Gastroesophageal sphincter (tissue), 4 donors: ENCODE results near the gene GLB1L3. TPM values are rescaled to one million over a fixed set of nuclear protein-coding genes. Genes with fewer than 3 reads are reported as not detected.

ENCODE experiments used
- ATAC-seq: fragments of 150-250 bp; one replicate; pipeline ENCODE4 v1.9.1; 2016; ENCODE audit warnings: mild to moderate bottlenecking, moderate library complexity
- H3K27ac ChIP-seq, 4 donors: fragments of 200-600 bp; sonication (generic) in 3 of 4; 1 replicate in 3 of 4; 2 replicates in 1 of 4; pipeline ENCODE4 v1.5.1; 2016 to 2019
- H3K27me3 ChIP-seq: fragments of 200-600 bp; sonication (generic); one replicate; pipeline ENCODE4 v1.5.1; 2019
- H3K36me3 ChIP-seq, 2 donors: fragments of 200-600 bp; sonication (generic); one replicate each; pipeline ENCODE4 v1.5.1; 2019; ENCODE audit warnings: control low read depth in 1 of 2
- H3K4me1 ChIP-seq, 3 donors: fragments of 200-600 bp; sonication (generic); 1 replicate in 2 of 3; 2 replicates in 1 of 3; pipeline ENCODE4 v1.5.1; 2016 to 2019; ENCODE audit warnings: control low read depth in 2 of 3
- H3K4me3 ChIP-seq, 2 donors: fragments of 200-600 bp; sonication (generic); one replicate each; pipeline ENCODE4 v1.5.1; 2019; ENCODE audit warnings: mild to moderate bottlenecking in 1 of 2, moderate library complexity in 1 of 2
- H3K9me3 ChIP-seq, 3 donors: fragments of 200-600 bp; sonication (generic); one replicate each; pipeline ENCODE4 v1.5.1; 2017 to 2019; ENCODE audit warnings: control low read depth in 2 of 3
- CTCF ChIP-seq, 4 experiments: fragments of 200-600 bp in 2 of 4; fragments of 450-650 bp in 2 of 4; sonication (generic) in 1 of 4; IDR thresholded peaks; one replicate each; pipeline ENCODE4 v1.5.1; 2017 to 2019; ENCODE audit warnings: antibody characterized with exemption in 4 of 4, mild to moderate bottlenecking in 2 of 4, moderate library complexity in 2 of 4
- EP300 ChIP-seq: sonication (generic); formaldehyde crosslinking; IDR thresholded peaks from one replicate; pipeline ENCODE4 v1.6.1; 2017; ENCODE audit warnings: antibody characterized with exemption, mild to moderate bottlenecking
- POLR2A ChIP-seq, 2 donors: fragments of 450-650 bp; IDR thresholded peaks; one replicate each; pipeline ENCODE4 v1.6.1; 2017; ENCODE audit warnings: antibody characterized with exemption in 2 of 2, mild to moderate bottlenecking in 2 of 2, moderate library complexity in 1 of 2
- POLR2AphosphoS5 ChIP-seq: sonication (generic); formaldehyde crosslinking; IDR thresholded peaks from one replicate; pipeline ENCODE4 v1.6.1; 2017; ENCODE audit warnings: antibody characterized with exemption
- WGBS, 2 donors: methylation state at CpG; one replicate each; pipeline ENCODE4 v1.1.5; 2018; ENCODE audit warnings: low coverage in 1 of 2; 5-methylcytosine and 5-hydroxymethylcytosine counted together
- total RNA-seq, 4 donors: library from RNA; depleted of rRNA; stranded (reverse); fragments of >200 nt; gene quantifications; one replicate each; pipeline ENCODE4 v1.1.0, GENCODE V29; 2016

GLB1L3 gene
- total RNA-seq, 4 donors from 2014 or later: 0.42 TPM; not detected in 3

- no peak for ATAC-seq
- TF ChIP-seq EP300 (no peak), CTCF (IDR thresholded peaks at IDR 0.05) (no peak), POLR2AphosphoS5 (no peak), POLR2A (IDR thresholded peaks at IDR 0.05) (no peak)
Measured at GRCh38 chr11:134230339-134230738, 45.8 kb upstream of the GLB1L3 start.

GRCh38 chr11:134231958-134232659 is 44.1 kb upstream of the GLB1L3 start:
- Histone ChIP-seq H3K9me3 (no peaks in the 10 kb centered on the region), H3K4me3 (no peak overlapping the region), H3K36me3 (peaks cover 0 to 37% of the 10 kb centered on the region in 2 donors), H3K4me1 (peaks cover 0 to 30% (median under 1%) of the 10 kb centered on the region in 3 donors), H3K27ac (no peak overlapping the region), H3K27me3 (no peaks in the 10 kb centered on the region)
- WGBS, 2 donors: 58 to 69% methylated on average over 5 to 9 of the region's 10 CpGs
- TF ChIP-seq POLR2A (IDR thresholded peaks at IDR 0.05) (no peak), EP300 (no peak), CTCF (IDR thresholded peaks at IDR 0.05) (no peak), POLR2AphosphoS5 (no peak)
- ATAC-seq: no peak

More at GRCh38 chr11:134230339-134230738, 45.8 kb upstream of the GLB1L3 start:
- Histone ChIP-seq H3K9me3 (no peaks in the 10 kb centered on the region), H3K27me3 (no peaks in the 10 kb centered on the region), H3K4me1 (peaks cover 0 to 47% (median 15%) of the 10 kb centered on the region in 3 donors), H3K36me3 (peaks cover 0 to 21% of the 10 kb centered on the region in 2 donors), H3K27ac (no peak overlapping the region), H3K4me3 (no peak overlapping the region)
- 59 to 86% methylated on average over 2 to 4 of the region's 4 CpGs for WGBS, 2 donors

GRCh38 chr11:134233729-134234179 is 42.4 kb upstream of the GLB1L3 start:
- TF ChIP-seq POLR2AphosphoS5: no peak
- TF ChIP-seq CTCF (IDR thresholded peaks at IDR 0.05): no peak
- TF ChIP-seq EP300: no peak
- TF ChIP-seq POLR2A (IDR thresholded peaks at IDR 0.05): no peak
- WGBS, 2 donors: 92 to 93% methylated on average over 4 of the region's 4 CpGs
- no peak overlapping the region for H3K4me3 ChIP-seq
- H3K27me3 ChIP-seq: no peaks in the 10 kb centered on the region
- H3K36me3 ChIP-seq: peaks cover 0 to 49% of the 10 kb centered on the region in 2 donors
- H3K9me3 ChIP-seq: no peaks in the 10 kb centered on the region
- ATAC-seq: no peak
- no peak overlapping the region for H3K27ac ChIP-seq
- H3K4me1 ChIP-seq: peaks cover 0 to 18% (median 0%) of the 10 kb centered on the region in 3 donors

- WGBS, 2 donors: 79 to 93% methylated on average over 3 of the region's 3 CpGs
- Histone ChIP-seq H3K4me3 (no peak overlapping the region), H3K4me1 (peaks cover 0 to 11% (median 0%) of the 10 kb centered on the region in 3 donors), H3K27me3 (no peaks in the 10 kb centered on the region), H3K36me3 (peaks cover 0 to 65% of the 10 kb centered on the region in 2 donors), H3K27ac (no peak overlapping the region), H3K9me3 (no peaks in the 10 kb centered on the region)
- no peak for ATAC-seq
- TF ChIP-seq POLR2AphosphoS5: no peak
- TF ChIP-seq CTCF (IDR thresholded peaks at IDR 0.05): no peak
- no peak for TF ChIP-seq EP300
- TF ChIP-seq POLR2A (IDR thresholded peaks at IDR 0.05): no peak
Measured at GRCh38 chr11:134235399-134235798, 40.8 kb upstream of the GLB1L3 start.
